Spleen (tissue), 11 donors: ENCODE results near the gene CNGA2. TPM values are rescaled to one million over a fixed set of nuclear protein-coding genes. Genes with fewer than 3 reads are reported as not detected.
A peak's percentile ranks its signal among the peaks of the same experiment; 100 is the strongest.
"Not testable (repeated sequence)": the region's sequence is repeated elsewhere in the genome, so short reads cannot be mapped to it uniquely, and the experiment has no call there.

Experiments used
- DNase-seq: peaks from one replicate; pipeline ENCODE4 v3.0.0-alpha.2; 2020
- H3K27ac ChIP-seq, 8 donors: fragments of 200-600 bp; sonication (generic) in 7 of 8; 1 replicate in 4 of 8; 2 replicates in 4 of 8; pipeline versions ENCODE4 v1.5.0 to v1.8.0; 2016 to 2021; ENCODE audit warnings: inconsistent platforms in 4 of 8, mild to moderate bottlenecking in 4 of 8, moderate library complexity in 1 of 8
- H3K27me3 ChIP-seq, 7 donors: fragments of 200-600 bp; sonication (generic) in 6 of 7; replicated peaks in 1 of 7; 1 replicate in 4 of 7; 2 replicates in 3 of 7; pipeline versions ENCODE4 v1.5.0 to v1.8.0; 2016 to 2021; ENCODE audit warnings: inconsistent platforms in 3 of 7, mild to moderate bottlenecking in 1 of 7
- H3K36me3 ChIP-seq, 6 donors: fragments of 200-600 bp; sonication (generic) in 5 of 6; 1 replicate in 4 of 6; 2 replicates in 2 of 6; pipeline versions ENCODE4 v1.5.0 to v1.8.0; 2016 to 2021; ENCODE audit warnings: inconsistent platforms in 2 of 6
- H3K4me1 ChIP-seq, 6 donors: fragments of 200-600 bp; sonication (generic) in 5 of 6; 1 replicate in 3 of 6; 2 replicates in 3 of 6; pipeline versions ENCODE4 v1.5.0 to v1.8.0; 2016 to 2021; ENCODE audit warnings: inconsistent platforms in 3 of 6
- H3K4me3 ChIP-seq, 8 donors: fragments of 200-600 bp; sonication (generic) in 7 of 8; 1 replicate in 4 of 8; 2 replicates in 4 of 8; pipeline versions ENCODE4 v1.5.0 to v1.8.0; 2016 to 2021; ENCODE audit warnings: inconsistent platforms in 4 of 8, mild to moderate bottlenecking in 4 of 8, moderate library complexity in 2 of 8
- H3K9me3 ChIP-seq, 8 donors: fragments of 200-600 bp; sonication (generic) in 7 of 8; 1 replicate in 4 of 8; 2 replicates in 4 of 8; pipeline versions ENCODE4 v1.5.0 to v1.8.0; 2016 to 2021; ENCODE audit warnings: inconsistent platforms in 4 of 8
- POLR2A ChIP-seq, 3 donors: fragments of 450-650 bp; IDR thresholded peaks; one replicate each; pipeline ENCODE4 v1.5.1; 2017; ENCODE audit warnings: antibody characterized with exemption in 3 of 3, mild to moderate bottlenecking in 1 of 3
- POLR2AphosphoS5 ChIP-seq, 3 donors: sonication (generic); formaldehyde crosslinking; IDR thresholded peaks; one replicate each; pipeline ENCODE4 v1.5.1; 2017; ENCODE audit warnings: antibody characterized with exemption in 3 of 3
- WGBS, 5 donors: extraction: QIAGEN DNeasy Blood & Tissue Kit in 3 of 5; methylation state at CpG; one replicate each; pipeline versions ENCODE4 v1.1.5 to v1.1.7; 2013 to 2018; 5-methylcytosine and 5-hydroxymethylcytosine counted together
- intact Hi-C: fragments of 100-400 bp; cut with DNase I; formaldehyde crosslinking; loops from one replicate; pipeline ENCODE4 v1.15.0; 2023; ENCODE audit warnings: low total_unique reads
- polyA plus RNA-seq, 3 donors: library from polyadenylated mRNA; stranded (reverse); fragments of 200-250 nt; gene quantifications; one replicate each; pipeline ENCODE4 v1.2.1, GENCODE V29; 2013
- total RNA-seq, 7 donors: library from RNA; depleted of rRNA in 3 of 7; stranded (reverse); fragments of >200 nt in 3 of 7; fragmentation: NEBNext Ultra II Directional in 4 of 7; extraction: Animal tissue kit (Norgen Biotek cat#: 25700) in 4 of 7; gene quantifications; one replicate each; pipeline versions ENCODE4 v1.1.0 to v1.2.1, GENCODE V29; 2016 to 2021
- TF ChIP-seq, protein P1 (sequence below), 11 experiments: fragments of 200-600 bp in 7 of 11; fragments of 450-650 bp in 4 of 11; sonication (generic) in 4 of 11; IDR thresholded peaks in 8 of 11; conservative IDR thresholded peaks in 3 of 11; 1 replicate in 7 of 11; 2 replicates in 4 of 11; pipeline versions ENCODE4 v1.4.0 to v1.8.0; 2016 to 2021; ENCODE audit warnings: antibody characterized with exemption in 11 of 11, inconsistent platforms in 4 of 11, mild to moderate bottlenecking in 1 of 11
- donor health status: healthy with polysubstance abuse.
- donor health status: DM: no; HTN: no; CAD: no; lungs with moderate emphysema.
- donor health status: DM: no; HTN: no; CAD: no.
- donor health status: Bipolar disorder and iron deficiency.
- donor health status: healthy.
- donor health status: DM: no; HTN: no; CAD: no.
- donor health status: DM: yes; HTN: yes; CAD: no.

CNGA2 gene
- total and polyA plus RNA-seq, 10 donors, result not detected

DNA sequence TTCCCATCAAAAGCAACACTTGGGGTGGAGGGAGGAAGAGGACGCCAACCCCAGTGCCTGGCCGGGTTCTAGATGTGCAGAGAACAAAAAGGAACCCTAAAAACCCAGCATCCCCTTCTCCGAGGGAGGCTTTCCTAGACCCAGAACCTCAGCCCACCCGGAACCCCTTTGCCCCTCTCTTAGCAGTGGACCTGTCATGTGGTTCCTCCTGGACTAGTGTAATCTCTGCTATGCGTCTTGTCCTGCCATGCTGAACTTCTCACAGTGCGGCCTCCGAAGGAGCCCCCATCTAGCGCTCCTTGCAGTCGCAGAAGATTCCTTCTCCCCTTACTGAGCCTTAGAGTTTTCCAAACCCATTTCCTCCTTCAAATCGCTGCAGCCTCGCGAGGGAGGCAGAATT lies 40.4 kb upstream of the CNGA2 start:
- Histone ChIP-seq H3K9me3 (no peaks in the 10 kb centered on the region), H3K4me1 (no peaks in the 10 kb centered on the region), H3K27ac (no peak overlapping the region), H3K36me3 (no peaks in the 10 kb centered on the region), H3K27me3 (peaks cover 0 to 20% (median 11%) of the 10 kb centered on the region in 7 donors), H3K4me3 (peak overlapping the region in 1 of 8 donors; percentile 47)
- TF ChIP-seq POLR2A (IDR thresholded peaks at IDR 0.05), result no peak
- no peak for TF ChIP-seq POLR2AphosphoS5 (IDR thresholded peaks at IDR 0.05)
- TF ChIP-seq, protein P1, sequence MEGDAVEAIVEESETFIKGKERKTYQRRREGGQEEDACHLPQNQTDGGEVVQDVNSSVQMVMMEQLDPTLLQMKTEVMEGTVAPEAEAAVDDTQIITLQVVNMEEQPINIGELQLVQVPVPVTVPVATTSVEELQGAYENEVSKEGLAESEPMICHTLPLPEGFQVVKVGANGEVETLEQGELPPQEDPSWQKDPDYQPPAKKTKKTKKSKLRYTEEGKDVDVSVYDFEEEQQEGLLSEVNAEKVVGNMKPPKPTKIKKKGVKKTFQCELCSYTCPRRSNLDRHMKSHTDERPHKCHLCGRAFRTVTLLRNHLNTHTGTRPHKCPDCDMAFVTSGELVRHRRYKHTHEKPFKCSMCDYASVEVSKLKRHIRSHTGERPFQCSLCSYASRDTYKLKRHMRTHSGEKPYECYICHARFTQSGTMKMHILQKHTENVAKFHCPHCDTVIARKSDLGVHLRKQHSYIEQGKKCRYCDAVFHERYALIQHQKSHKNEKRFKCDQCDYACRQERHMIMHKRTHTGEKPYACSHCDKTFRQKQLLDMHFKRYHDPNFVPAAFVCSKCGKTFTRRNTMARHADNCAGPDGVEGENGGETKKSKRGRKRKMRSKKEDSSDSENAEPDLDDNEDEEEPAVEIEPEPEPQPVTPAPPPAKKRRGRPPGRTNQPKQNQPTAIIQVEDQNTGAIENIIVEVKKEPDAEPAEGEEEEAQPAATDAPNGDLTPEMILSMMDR (IDR thresholded peaks at IDR 0.05 in 8 of 11, conservative IDR thresholded peaks at IDR 0.05 in 3 of 11), result no peak
- intact Hi-C loops, result no loop called here
- WGBS, 5 donors, result 65 to 73% (median 68%) methylated on average over 9 to 12 of the region's 12 CpGs
- no peak for DNase-seq

DNA sequence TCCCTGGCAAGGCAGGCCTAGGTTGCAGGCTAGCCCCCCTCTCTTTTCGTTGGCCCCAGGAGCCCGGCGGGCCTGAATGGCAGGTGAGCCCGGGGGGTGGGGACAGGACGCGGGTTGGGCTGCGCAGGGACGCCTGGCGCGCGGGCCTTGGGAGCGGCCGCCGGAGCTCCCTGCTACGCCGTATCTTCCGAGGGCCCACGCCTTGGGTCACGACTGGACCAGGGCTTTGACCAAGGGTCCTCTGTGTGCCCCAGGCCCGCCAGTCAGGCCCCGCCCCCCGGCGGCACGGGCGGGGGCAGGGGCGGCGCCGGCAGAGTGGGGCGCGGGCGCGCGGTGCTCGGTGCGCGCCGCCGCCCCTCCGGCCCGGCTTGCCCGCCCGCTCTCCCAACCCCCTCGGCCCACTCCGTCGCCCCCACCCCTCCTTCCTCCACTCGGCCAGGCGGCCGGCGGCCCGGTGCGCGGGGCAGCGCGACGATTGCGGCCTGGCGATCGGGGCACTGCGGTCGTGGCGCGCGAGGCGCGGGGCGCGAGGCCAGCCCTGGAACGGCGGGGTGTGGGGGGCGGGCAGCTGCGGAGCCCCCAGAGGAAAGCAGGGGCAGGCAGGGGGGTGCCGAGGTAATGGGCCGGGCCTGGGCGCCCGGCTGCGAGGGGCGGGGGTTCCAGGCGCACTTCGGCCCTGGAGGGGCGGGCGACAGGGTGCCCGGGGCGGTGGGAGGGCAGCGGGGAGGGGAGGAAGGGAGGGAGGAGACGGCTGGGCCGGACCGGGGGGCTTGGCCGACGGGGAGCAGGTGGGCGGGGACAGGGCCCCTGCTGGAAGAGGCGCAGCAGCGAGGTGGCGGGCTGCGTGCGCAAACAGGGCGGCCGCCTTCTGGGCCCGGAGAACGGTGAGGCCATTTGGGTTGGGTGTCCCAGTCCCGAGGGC lies 39.6 kb upstream of the CNGA2 start, which contains the start of gene PRRG3:
Gene PRRG3, plus strand, starts transcription at position 798 of the 922 bp plus-strand sequence. CDS start 3,357 bp downstream, outside the sequence.
- intact Hi-C loops, result no loop called here
- no peaks in the 10 kb centered on the region for H3K4me1 ChIP-seq
- no peak within 1 kb of the TSS for H3K27ac ChIP-seq
- WGBS, 5 donors, result 2 to 44% (median 17%) methylated on average over 10 to 98 of the region's 100 CpGs
- no peaks in the 10 kb centered on the region for H3K9me3 ChIP-seq
- peaks cover 0 to 20% (median 11%) of the 10 kb centered on the region in 7 donors for H3K27me3 ChIP-seq
- no peaks in the 10 kb centered on the region for H3K36me3 ChIP-seq
- no peak for DNase-seq
- peak within 1 kb of the TSS in 3 of 8 donors; percentile 16 to 47 (median 23) for H3K4me3 ChIP-seq
- TF ChIP-seq, protein P1 (IDR thresholded peaks at IDR 0.05 in 8 of 11, conservative IDR thresholded peaks at IDR 0.05 in 3 of 11), result no peak

DNA sequence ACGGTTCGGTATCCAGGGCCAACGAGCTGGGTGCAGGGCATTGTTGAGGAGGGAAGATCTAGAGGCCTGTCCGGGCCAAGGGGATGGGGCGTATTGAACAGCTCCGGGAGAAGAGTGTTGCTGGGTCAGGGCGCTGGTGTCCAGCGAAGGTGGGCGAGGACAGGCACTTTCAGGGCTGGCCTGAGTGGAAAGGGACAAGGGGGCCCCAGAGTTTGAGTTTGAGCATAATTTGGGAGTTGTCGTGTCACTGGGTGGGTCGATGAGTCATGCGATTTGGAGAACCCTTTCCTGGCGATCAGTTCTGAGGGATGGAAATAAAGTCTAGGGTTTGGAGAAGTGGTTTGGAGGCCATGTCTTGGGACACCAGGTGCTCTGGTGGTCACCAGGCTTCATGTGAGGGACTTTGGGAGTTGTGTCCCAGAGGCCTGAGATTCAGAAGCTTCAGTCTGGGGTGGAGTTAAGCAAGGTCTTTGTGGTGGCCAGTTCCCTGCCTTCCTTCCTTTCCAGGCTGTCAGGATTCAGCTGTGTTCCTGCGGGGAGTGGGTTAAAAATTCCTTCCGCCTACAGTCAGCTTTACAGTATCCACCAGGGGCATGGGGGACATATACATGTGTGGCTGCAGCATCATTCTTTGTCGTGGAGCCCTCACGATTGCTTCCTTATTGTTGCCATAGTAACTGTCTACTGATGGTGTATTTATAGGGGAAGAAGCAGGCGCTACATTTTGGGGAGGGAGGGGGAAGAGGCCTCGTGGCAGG lies 38.8 kb upstream of the CNGA2 start:
- H3K27ac ChIP-seq, result no peak overlapping the region
- no peaks in the 10 kb centered on the region for H3K4me1 ChIP-seq
- DNase-seq, result no peak
- peak overlapping the region in 3 of 8 donors; percentile 16 to 47 (median 23) for H3K4me3 ChIP-seq
- WGBS, 5 donors, result 11 to 46% (median 18%) methylated on average over 17 to 19 of the region's 19 CpGs
- peaks cover 0 to 20% (median 11%) of the 10 kb centered on the region in 7 donors for H3K27me3 ChIP-seq
- intact Hi-C loops, result no loop called here
- H3K9me3 ChIP-seq, result no peaks in the 10 kb centered on the region
- no peaks in the 10 kb centered on the region for H3K36me3 ChIP-seq
- TF ChIP-seq, protein P1 (IDR thresholded peaks at IDR 0.05 in 8 of 11, conservative IDR thresholded peaks at IDR 0.05 in 3 of 11), result no peak
- TF ChIP-seq POLR2A (IDR thresholded peaks at IDR 0.05), result no peak
- no peak for TF ChIP-seq POLR2AphosphoS5 (IDR thresholded peaks at IDR 0.05)

DNA sequence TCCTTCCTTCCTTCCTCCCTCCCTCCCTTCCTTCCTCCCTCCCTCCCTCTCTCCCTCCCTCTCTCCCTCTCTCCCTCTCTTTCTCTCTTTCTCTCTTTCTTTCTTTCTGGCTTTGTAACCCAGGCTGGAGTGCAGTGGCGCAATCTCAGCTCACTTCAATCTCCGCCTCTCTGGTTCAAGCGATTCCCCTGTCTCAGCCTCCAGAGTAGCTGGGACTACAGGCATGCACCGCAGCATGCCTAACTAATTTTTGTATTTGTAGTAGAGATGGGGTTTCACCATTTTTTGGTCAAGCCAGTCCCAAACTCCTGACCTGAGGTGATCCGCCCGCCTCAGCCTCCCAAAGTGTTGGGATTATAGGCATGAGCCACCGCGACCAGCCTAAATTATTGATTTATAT lies 37.5 kb upstream of the CNGA2 start:
- H3K36me3 ChIP-seq, H3K9me3 ChIP-seq, intact Hi-C loops, H3K4me1 ChIP-seq, H3K4me3 ChIP-seq, H3K27ac ChIP-seq, DNase-seq: not testable (repeated sequence)
- H3K27me3 ChIP-seq, result peaks cover 0 to 20% (median 11%) of the 10 kb centered on the region in 7 donors
- WGBS, 5 donors, result 91 to 98% (median 93%) methylated on average over 8 of the region's 8 CpGs
